NT2/D1 (cell line): ENCODE results near the gene EFCC1.

Source experiments
- SUZ12 ChIP-seq: IDR thresholded peaks from 2 replicates; pipeline ENCODE4 v1.6.1; 2011; ENCODE audit not compliant: insufficient read length, insufficient read depth; ENCODE audit errors: extremely low read depth
- YY1 ChIP-seq: IDR thresholded peaks from 2 replicates; pipeline ENCODE4 v1.6.1; 2011; ENCODE audit not compliant: insufficient read length, insufficient read depth

DNA sequence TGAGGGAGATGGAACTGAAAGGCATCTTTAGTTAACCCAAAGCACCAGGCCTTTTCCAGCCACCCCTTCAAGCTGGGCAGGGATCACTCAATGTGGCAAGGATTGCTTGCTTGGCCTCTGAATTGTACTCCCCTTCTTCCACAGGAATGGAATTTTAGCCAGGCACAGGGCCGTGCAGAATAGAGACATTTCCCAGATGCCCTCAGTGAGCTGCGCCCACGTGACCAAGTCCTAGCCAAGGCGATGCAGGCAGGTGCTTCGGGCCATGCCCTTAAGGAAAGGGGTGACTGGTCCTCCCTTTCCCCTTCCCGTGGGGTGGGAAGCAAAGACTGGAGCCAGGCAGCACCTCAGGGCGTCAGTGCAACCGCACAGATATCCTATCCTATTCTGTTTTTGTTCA is 77.4 kb downstream of the EFCC1 start:
- TF ChIP-seq YY1, result no peak
- no peak for TF ChIP-seq SUZ12
